Muscle layer of duodenum (tissue), 2 donors: ENCODE measurements around the gene CEP135.
"Not testable (repeated sequence)": the region's sequence is repeated elsewhere in the genome, so short reads cannot be mapped to it uniquely, and the experiment has no call there.

Experiments
- H3K27ac ChIP-seq: one replicate; pipeline ENCODE4 v1.7.0; 2013; ENCODE audit warnings: mild to moderate bottlenecking, low read length
- H3K27me3 ChIP-seq: one replicate; pipeline ENCODE4 v1.7.0; 2013; ENCODE audit warnings: low read depth, mild to moderate bottlenecking, control low read depth, low read length
- H3K36me3 ChIP-seq, 2 donors: one replicate each; pipeline ENCODE4 v1.7.0; 2013; ENCODE audit warnings: low read length in 2 of 2, control low read depth in 1 of 2, mild to moderate bottlenecking in 1 of 2; ENCODE audit not compliant: insufficient read depth in 2 of 2, control insufficient read depth in 1 of 2
- H3K4me1 ChIP-seq, 2 donors: one replicate each; pipeline ENCODE4 v1.7.0; 2013; ENCODE audit warnings: low read length in 2 of 2, mild to moderate bottlenecking in 2 of 2, control low read depth in 1 of 2, moderate library complexity in 1 of 2; ENCODE audit not compliant: insufficient read depth in 2 of 2, control insufficient read depth in 1 of 2
- H3K4me3 ChIP-seq, 2 donors: one replicate each; pipeline ENCODE4 v1.7.0; 2013; ENCODE audit warnings: low read length in 2 of 2, low read depth in 1 of 2, mild to moderate bottlenecking in 1 of 2
- H3K9me3 ChIP-seq, 2 donors: one replicate each; pipeline ENCODE4 v1.7.0; 2013; ENCODE audit warnings: low read length in 2 of 2, control low read depth in 1 of 2, mild to moderate bottlenecking in 1 of 2; ENCODE audit not compliant: control insufficient read depth in 1 of 2
- donor health status: healthy.

CEP135 gene

GRCh38 chr4:56052966-56053365 is 104.2 kb downstream of the CEP135 start:
- H3K4me3 ChIP-seq = no peak overlapping the region
- no peak overlapping the region for H3K27ac ChIP-seq
- H3K9me3 ChIP-seq = no peaks in the 10 kb centered on the region
- peaks cover 0 to 15% of the 10 kb centered on the region in 2 donors for H3K4me1 ChIP-seq
- H3K27me3 ChIP-seq = peaks cover 6% of the 10 kb centered on the region
- H3K36me3 ChIP-seq = no peaks in the 10 kb centered on the region

DNA sequence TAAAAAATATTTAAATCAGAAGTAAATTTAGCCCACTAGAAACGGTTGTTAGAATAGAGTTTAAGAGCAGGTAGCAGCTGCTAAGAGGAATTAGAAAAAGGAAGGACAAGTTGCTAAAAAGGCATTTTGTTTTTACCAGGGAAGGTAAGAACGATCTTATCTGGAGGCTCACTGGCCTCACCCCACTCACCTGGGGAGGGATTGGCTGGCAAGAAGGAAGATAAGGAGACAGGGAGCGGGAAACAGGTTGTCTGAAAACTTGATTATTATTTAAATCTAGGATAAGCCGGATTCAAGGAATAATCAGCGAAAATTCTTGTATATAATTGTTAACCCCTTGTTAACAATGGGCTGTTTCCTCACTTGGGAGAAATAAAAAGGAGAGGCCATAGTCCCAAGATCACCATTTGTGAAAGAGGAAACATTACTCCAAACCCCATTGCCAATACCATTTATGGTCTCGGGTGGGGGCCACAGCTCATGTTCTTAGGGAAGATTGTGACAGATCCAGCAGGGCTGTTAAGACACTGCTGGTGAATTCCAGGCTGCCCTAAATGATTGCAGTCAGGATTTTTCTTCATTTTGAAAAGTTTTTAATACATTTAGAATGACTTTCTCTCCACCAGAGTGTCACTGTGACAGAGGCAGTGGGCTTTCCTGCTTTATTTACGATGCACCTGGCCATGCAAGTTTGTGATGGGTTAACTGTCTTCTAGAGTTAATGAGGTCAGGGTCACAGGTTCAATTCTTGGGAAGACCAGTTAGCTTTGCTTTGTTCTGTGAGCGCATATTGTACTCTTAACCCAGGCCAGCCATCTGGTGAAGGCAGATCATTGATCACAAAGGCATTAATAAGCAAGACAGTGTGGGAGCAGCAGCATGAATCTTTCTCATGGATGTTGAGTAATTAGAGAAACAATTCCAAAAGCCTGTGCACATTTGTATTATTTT is 106.6 kb downstream of the CEP135 start:
- H3K4me3 ChIP-seq = no peak overlapping the region
- no peaks in the 10 kb centered on the region for H3K9me3 ChIP-seq
- no peak overlapping the region for H3K27ac ChIP-seq

GRCh38 chr4:56055991-56056390 is 107.2 kb downstream of the CEP135 start:
- H3K27ac ChIP-seq = no peak overlapping the region
- H3K4me1 ChIP-seq = no peaks in the 10 kb centered on the region
- peaks cover 6% of the 10 kb centered on the region for H3K27me3 ChIP-seq

More for the DNA sequence above, 106.6 kb downstream of the CEP135 start:
- Histone ChIP-seq H3K27me3 (peaks cover 6% of the 10 kb centered on the region), H3K4me1 (no peaks in the 10 kb centered on the region), H3K36me3 (no peaks in the 10 kb centered on the region)

DNA sequence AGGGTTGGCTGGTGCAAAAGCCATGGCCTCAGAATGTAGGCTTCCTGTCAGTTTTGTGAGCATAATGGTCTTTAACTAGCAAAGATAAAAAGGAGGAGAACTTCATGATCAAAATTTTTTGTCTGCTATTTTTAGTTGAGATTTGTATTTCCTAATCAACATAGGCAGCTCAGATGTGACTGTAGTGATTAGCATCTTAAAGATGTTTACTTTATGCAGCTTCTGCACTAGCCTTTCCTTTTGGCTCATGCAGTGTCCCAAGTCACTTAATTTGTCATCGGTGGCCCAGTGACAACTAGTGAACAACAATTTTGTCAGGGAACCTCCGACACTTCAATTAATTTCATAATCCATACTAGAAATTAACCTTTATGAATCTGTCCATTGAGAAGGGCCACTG is 109.8 kb downstream of the CEP135 start:
- Histone ChIP-seq H3K27me3 (no peaks in the 10 kb centered on the region), H3K9me3 (no peaks in the 10 kb centered on the region), H3K4me3 (no peak overlapping the region), H3K4me1 (no peaks in the 10 kb centered on the region), H3K36me3 (no peaks in the 10 kb centered on the region), H3K27ac (no peak overlapping the region)

More at GRCh38 chr4:56055991-56056390, 107.2 kb downstream of the CEP135 start:
- H3K9me3 ChIP-seq = no peaks in the 10 kb centered on the region
- no peaks in the 10 kb centered on the region for H3K36me3 ChIP-seq
- H3K4me3 ChIP-seq = no peak overlapping the region

DNA sequence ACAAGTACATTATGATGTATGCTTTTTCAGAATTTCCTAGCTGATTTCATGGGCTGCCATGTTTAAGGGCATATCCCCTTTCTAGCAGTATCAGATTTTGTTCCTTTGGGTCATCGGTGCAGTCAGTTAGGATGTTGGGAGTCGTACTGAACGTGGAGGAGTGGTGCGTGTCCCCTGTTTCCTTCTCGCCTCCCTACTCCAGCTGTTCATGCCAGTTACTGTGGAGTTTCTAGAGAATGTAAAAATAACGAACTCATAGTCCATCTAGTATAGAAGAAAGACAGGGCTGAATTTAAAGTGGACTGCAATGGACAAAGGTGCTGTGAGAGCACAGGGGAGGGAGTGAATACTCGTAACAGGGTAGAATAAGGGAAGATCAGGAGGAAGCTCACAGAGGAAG is 111.3 kb downstream of the CEP135 start:
- Histone ChIP-seq H3K27me3 (no peaks in the 10 kb centered on the region), H3K9me3 (no peaks in the 10 kb centered on the region), H3K36me3 (no peaks in the 10 kb centered on the region), H3K4me3 (no peak overlapping the region), H3K27ac (no peak overlapping the region), H3K4me1 (no peaks in the 10 kb centered on the region)

- Histone ChIP-seq H3K4me1 (no peaks in the 10 kb centered on the region), H3K9me3 (no peaks in the 10 kb centered on the region), H3K27me3 (no peaks in the 10 kb centered on the region), H3K4me3 (no peak overlapping the region), H3K27ac (no peak overlapping the region), H3K36me3 (no peaks in the 10 kb centered on the region)
Observed at GRCh38 chr4:56062106-56062505, 113.4 kb downstream of the CEP135 start.

DNA sequence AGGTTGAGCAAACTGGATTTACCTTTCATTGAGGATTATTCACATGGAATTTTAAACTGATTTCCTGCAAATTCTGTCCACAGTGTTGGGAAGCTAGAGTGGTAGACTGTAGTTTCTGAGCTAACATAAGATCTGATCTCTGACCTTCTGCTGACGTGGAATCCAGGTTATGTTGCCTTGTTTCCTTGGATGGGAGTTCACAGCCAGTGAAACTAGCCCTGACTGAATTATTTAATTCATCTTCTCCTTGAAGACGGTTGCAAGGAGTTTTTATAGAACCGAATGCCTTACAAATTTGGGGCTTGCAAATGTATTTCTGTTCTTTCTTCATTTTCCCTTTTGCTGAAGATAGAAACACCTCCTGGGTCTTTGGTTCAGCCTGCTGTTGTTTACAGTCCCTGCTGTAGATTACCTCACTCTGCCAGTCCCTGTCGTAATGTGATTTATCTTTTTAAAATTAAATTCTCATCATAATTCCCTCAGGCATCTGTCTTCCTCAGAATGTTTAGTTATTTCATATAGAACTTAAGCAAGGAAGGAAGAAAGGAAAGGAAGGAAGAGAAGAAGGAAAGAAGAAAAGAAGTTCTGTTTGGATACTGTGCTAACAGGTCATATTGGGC is 113.9 kb downstream of the CEP135 start:
- H3K27me3 ChIP-seq = no peaks in the 10 kb centered on the region
- no peaks in the 10 kb centered on the region for H3K9me3 ChIP-seq
- H3K36me3 ChIP-seq = no peaks in the 10 kb centered on the region
- no peaks in the 10 kb centered on the region for H3K4me1 ChIP-seq
- no peak overlapping the region for H3K27ac ChIP-seq
- no peak overlapping the region for H3K4me3 ChIP-seq

- H3K4me1 ChIP-seq = no peaks in the 10 kb centered on the region
- no peaks in the 10 kb centered on the region for H3K9me3 ChIP-seq
- H3K36me3 ChIP-seq = no peaks in the 10 kb centered on the region
- H3K27me3 ChIP-seq = no peaks in the 10 kb centered on the region
- H3K27ac ChIP-seq = no peak overlapping the region
- no peak overlapping the region for H3K4me3 ChIP-seq
Observed at GRCh38 chr4:56066493-56066892, 117.7 kb downstream of the CEP135 start.

DNA sequence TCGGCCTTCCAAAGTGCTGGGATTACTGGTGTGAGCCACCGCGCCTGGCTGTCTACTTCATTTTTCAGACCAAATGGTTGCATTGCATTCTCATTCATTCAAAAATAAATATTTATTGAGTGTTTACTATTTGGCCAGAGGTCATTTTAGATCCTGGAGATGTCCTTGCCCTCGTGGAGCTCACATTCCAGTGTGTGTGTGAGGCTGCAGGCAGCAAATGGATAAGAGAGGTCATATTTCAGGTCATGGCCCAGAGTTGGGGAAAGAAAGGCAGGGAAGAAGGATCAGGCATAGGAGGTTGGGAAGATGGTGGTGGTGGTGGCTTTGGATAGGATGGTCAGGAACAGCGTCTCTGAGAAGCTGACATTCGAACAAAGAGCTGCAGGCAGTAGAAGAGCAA is 119.1 kb downstream of the CEP135 start:
- no peaks in the 10 kb centered on the region for H3K9me3 ChIP-seq
- no peak overlapping the region for H3K4me3 ChIP-seq
- no peaks in the 10 kb centered on the region for H3K4me1 ChIP-seq
- H3K27ac ChIP-seq = no peak overlapping the region
- no peaks in the 10 kb centered on the region for H3K36me3 ChIP-seq
- H3K27me3 ChIP-seq = no peaks in the 10 kb centered on the region

DNA sequence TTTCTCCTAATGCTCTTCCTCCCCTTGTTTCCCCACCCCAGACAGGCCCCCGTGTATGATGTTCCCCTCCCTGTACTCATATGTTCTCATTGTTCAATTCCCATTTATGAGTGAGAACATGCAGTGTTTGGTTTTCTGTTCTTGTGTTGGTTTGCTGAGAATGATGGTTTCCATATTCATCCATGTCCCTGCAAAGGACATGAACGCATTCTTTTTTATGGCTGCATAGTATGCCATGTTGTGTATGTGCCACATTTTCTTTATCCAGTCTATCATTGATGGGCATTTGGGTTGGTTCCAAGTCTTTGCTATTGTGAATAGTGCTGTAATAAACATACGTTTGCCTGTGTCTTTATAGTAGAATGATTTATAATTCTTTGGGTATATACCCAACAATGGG is 124.0 kb downstream of the CEP135 start:
- H3K4me1 ChIP-seq, H3K36me3 ChIP-seq, H3K27me3 ChIP-seq, H3K9me3 ChIP-seq, H3K27ac ChIP-seq, H3K4me3 ChIP-seq: not testable (repeated sequence)

- H3K4me3 ChIP-seq = no peak overlapping the region
- no peaks in the 10 kb centered on the region for H3K4me1 ChIP-seq
- peaks cover 0 to 7% of the 10 kb centered on the region in 2 donors for H3K9me3 ChIP-seq
- H3K27me3 ChIP-seq = no peaks in the 10 kb centered on the region
- no peaks in the 10 kb centered on the region for H3K36me3 ChIP-seq
- no peak overlapping the region for H3K27ac ChIP-seq
Observed at GRCh38 chr4:56077676-56078075, 128.9 kb downstream of the CEP135 start.
